Neural progenitor cell (in vitro differentiated cells): ENCODE measurements around the gene PPFIBP1.

Experiments
- EZH2 ChIP-seq: fragments of 200-600 bp; sonication (generic); IDR thresholded peaks from 2 replicates; pipeline ENCODE4 v1.6.1; 2017; ENCODE audit warnings: antibody characterized with exemption, mild to moderate bottlenecking, moderate library complexity
- EZH2phosphoT487 ChIP-seq: fragments of 200-600 bp; sonication (generic); IDR thresholded peaks from 2 replicates; pipeline ENCODE4 v1.6.1; 2017; ENCODE audit warnings: antibody characterized with exemption
- TF ChIP-seq, protein P1 (sequence below): fragments of 200-600 bp; sonication (generic); IDR thresholded peaks from 2 replicates; pipeline ENCODE4 v1.5.1; 2017; ENCODE audit warnings: antibody characterized with exemption, mild to moderate bottlenecking

DNA sequence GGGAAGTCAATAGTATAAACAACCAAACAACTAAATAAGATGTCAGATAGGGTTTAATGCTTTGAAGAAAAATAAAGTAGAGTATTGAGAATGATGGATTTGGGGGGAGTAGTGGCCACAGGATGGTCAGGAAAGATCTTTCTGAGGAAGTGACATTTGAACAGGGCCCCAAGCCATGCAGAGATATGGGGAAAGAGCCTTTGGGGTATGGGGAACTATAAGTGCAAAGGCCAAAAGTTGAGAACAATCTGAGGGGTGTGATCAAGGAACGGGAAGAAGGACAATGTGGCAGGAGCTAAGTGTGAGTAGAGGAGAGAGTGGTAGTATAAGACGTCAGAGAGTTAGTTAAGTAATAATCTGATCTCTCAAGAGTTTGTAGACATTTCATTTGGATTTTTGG is 188.0 kb downstream of the PPFIBP1 start:
- TF ChIP-seq, protein P1, sequence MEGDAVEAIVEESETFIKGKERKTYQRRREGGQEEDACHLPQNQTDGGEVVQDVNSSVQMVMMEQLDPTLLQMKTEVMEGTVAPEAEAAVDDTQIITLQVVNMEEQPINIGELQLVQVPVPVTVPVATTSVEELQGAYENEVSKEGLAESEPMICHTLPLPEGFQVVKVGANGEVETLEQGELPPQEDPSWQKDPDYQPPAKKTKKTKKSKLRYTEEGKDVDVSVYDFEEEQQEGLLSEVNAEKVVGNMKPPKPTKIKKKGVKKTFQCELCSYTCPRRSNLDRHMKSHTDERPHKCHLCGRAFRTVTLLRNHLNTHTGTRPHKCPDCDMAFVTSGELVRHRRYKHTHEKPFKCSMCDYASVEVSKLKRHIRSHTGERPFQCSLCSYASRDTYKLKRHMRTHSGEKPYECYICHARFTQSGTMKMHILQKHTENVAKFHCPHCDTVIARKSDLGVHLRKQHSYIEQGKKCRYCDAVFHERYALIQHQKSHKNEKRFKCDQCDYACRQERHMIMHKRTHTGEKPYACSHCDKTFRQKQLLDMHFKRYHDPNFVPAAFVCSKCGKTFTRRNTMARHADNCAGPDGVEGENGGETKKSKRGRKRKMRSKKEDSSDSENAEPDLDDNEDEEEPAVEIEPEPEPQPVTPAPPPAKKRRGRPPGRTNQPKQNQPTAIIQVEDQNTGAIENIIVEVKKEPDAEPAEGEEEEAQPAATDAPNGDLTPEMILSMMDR = no peak
- TF ChIP-seq EZH2phosphoT487 = no peak
- no peak for TF ChIP-seq EZH2
